IPS-NIHi7 (cell line): ENCODE results near the gene AMDHD1.
A peak's percentile ranks its signal among the peaks of the same experiment; 100 is the strongest.

Experiments
- DNase-seq: peaks from one replicate; pipeline ENCODE4 v3.0.0; 2012; ENCODE audit warnings: mixed read lengths; ENCODE audit errors: extremely low spot score

The AMDHD1 gene, protein sequence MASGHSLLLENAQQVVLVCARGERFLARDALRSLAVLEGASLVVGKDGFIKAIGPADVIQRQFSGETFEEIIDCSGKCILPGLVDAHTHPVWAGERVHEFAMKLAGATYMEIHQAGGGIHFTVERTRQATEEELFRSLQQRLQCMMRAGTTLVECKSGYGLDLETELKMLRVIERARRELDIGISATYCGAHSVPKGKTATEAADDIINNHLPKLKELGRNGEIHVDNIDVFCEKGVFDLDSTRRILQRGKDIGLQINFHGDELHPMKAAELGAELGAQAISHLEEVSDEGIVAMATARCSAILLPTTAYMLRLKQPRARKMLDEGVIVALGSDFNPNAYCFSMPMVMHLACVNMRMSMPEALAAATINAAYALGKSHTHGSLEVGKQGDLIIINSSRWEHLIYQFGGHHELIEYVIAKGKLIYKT

DNA sequence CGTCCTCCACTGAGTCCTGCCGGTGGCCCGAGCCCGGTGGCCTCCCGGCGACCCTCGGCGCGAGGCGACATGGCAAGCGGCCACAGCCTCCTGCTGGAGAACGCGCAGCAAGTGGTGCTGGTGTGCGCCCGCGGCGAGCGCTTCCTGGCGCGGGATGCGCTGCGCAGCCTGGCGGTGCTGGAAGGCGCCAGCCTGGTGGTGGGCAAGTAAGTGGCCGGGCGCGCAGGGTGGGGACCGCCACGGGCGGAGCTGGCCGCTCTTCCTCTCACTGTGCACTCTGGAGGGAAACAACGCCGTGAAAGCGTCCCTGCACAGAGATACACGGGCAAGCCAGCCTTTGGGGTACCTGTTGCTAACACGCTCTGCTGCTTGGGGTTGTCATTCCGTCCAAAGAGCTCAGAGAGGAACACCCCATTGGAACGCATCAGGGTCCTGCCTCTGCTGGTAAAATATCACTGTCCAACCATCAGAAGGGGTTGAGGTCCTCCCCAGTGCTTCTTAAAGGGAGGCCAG lies at the start of gene AMDHD1:
TSS of gene AMDHD1 (plus strand) at position 2 of the 513 bp plus-strand sequence. CDS start at position 70, 68 bp downstream.
- DNase-seq, result peak; percentile 74

DNA sequence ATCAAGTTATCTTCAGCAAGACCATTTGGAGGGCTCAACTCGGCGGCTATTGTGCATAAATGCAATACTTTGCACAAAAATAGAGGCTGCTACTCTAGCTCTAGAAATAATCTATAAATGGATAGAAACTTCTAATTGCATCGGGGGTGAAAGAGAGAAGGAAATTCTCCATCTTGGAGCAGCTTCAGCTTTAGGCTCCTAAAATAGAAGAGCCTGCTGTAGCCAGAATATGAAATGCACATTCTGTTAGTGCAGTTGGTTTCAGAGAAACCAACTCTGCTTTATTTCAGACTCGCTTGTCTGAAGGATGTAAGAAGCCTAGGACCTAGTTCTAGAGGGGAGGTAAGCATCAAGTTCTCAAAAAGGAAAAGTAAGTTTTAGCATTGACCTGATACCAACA lies 46.3 kb upstream of the AMDHD1 start:
- no peak for DNase-seq

DNA sequence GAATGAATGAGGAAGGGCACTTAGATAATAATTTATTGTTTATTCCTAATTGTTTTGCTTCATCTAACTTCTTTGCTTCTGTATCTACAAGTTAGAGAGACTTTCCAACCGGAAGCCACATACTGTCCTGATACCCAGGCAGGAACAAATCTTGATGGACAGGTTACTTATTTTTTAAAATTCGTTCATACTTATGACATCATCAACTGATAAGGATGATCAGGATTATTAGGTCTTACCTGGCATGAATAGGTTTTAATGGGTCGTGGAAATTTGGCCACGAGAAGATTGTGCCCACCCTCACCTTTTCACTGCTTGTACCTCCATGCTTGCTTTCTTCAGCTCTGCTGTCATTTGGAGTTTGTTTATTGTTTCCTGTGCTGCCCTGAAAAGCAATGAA lies 45.0 kb upstream of the AMDHD1 start:
- DNase-seq, result no peak

DNA sequence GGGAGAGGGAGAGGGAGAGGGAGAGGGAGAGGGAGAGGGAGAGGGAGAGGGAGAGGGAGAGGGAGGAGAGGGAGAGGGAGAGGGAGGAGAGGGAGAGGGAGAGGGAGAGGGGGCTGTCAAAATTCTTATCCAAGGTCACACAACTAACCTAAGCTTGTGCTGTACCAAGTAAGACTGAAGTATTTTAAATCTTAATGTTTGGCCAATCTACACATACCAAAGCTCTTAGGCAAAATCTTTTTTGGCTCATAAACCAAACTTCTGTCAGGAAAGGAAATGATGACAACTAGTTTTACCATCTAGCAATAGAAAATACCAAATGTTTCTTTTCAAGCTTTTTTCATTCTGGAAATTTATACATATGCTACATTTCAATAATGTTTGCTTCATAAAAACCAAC lies 34.6 kb upstream of the AMDHD1 start:
- DNase-seq, result no peak

DNA sequence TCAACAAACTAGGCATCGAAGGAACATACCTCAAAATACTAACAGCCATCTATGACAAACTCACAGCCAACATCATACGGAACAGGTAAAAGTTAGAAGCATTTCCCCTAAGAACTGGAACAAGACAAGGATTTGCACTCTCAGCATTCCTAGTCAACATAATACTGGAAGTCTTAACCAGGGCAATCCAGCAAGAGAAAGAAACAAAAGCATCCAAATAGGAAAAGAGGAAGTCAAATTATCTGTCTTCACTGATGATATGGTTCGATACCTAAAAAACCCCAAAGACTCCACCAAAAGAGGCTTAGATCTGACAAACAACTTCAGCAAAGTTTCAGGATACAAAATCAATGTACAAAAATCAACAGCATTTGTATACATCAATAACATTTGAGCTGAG lies 33.3 kb upstream of the AMDHD1 start:
- DNase-seq, result no peak

DNA sequence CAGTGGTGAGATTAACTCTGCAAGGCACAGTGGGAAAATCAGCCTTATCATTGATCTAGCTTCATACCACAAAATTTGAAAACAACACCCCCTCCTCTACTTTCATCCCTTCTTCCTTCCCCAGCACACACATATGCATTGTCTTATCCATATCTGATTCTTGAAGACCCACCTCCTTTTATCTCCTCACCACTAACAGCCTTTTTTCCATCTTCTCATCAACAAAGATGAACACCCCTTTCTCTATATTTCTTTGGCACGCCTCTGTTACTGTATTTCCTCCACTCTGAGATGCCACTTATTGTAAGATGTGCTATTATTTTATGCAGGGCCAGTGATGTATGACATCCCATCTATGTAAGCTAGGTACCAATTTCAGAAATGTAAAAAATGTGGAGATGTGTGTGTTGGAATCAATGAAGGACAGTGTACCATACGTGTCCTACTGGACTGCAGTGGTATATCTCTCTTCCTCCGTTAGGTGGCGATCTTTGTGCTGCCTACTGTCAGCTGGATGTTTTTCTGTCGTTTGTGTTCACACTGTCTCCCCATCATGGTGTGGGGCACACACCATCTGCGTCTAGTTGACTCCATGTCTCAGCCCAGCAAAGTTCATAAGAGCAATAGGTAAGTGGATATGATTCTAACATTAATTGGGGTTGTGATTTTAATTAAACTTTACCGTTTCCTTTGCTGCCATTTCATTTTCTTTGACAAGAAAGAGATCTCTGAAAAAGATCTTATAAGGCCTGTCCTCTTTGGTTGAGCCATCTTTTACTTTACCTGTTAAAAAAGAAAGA lies 24.7 kb upstream of the AMDHD1 start:
- DNase-seq, result peak; percentile 80

DNA sequence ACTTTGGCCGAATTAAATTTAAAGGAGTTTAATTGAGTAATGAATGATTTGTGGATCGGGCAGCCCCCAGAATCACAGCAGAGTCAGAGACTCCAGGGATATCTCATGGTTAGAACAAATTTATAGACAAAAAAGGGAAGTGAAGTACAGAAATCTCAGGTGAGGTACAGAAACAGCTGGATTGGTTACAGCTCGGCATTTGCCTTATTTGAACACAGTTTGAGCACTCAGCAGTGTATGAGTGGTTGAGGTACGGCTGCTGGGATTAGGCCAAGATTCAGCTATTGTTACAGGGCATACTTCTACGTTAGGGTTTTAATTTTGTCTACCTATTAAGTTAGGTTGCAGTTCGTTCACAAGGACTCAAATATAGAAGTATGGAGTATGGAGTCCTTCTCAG lies 24.0 kb upstream of the AMDHD1 start:
- DNase-seq, result no peak

DNA sequence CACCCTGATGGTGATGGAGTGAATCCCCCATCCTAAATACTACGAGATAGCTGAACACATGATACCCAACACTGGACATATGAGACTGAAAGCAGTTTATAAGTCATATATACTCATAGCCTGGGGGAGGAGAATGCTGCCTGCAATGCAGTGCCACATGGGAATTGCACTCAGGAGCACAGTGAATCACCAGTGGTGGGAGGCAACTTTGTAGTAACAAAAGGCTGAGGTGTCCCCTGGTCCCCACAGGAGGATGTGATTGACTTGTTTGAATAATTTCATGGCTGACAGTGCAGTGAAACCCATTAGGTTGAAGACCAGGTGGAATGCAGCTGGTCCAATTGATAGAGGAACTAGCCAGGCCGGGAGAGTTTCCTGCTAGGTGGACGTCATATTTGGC lies 20.9 kb upstream of the AMDHD1 start:
- DNase-seq, result no peak

DNA sequence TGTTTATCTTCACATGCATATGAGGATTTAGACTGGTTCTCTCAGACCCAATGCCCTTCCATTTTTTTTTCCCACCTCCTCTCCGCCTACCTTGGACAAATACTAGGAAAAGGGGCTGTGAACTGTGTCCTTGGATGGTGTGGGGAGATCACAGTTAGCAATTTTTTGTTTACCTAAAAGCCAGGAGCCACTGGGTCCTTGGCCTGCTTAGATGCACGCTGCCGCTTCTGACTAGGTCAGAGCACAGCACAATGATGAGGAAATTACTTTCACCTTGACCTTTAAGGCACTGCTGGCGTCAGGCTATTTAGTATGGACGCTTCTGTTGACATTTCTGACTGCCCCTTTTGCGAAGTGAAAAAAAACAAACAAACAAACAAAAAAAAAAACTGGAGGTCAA lies 2.6 kb upstream of the AMDHD1 start:
- no peak for DNase-seq

DNA sequence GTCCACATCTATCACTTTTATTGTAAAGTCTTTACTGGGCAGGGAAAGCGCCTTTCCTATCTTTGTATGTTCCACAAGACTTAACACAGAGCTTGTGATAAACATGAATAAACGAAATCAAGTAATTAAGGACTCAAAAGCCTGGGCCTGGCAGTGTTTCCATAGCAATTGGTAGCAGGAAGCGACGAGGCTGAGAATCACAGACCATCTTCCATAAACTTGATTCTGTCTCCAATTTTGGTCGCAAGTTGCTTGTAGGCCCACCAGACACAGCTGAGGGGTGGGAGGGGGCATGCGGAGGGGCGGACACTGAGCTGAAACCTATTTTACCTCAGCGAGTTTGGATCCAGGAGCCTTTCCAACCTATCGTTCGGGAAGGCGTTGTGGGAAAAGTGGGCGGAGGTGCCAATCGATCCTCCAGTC lies 1.0 kb upstream of the AMDHD1 start:
- no peak for DNase-seq

DNA sequence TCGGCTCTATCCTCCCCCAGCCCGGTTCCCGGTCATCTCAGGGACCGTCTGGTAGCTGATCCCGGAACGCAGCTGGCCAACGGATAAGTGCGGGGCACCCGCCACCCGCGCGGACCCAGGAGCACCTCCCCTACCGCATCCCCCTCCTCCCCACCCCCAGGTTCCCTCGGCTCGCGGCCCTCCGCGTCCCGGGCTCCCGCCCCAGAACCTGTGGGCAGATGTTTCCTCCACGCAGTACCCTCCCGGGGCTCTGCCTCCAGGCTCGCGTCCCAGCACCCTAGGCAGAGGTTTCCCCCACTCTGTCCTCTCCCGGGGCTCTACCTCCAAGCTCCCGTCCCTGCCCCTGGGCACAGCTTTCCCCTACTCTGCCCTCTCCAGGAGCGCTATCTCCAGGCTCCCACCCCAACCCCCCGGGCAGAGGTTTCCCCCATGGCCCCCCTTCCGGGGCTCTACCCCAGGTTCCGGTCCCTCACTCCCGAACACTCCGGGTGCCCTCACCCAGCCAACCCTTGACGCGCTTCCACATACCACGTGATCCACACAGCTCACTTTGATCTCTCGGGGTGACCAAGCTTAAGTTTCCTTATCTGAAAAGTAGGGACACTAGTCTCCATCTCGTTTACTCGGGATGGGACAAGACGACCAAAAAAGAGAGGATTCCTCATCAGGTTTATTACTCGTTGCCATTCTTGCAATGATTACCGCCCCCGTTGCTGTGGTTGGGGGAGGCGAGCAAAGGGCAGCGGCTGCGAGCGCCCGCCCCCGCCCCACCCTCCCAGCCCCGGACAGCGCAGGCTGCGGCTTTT lies 404 bp upstream of the AMDHD1 start, which contains the start of gene CCDC38:
TSS of gene CCDC38 (minus strand) at position 91 of the 806 bp plus-strand sequence. CDS start 6,105 bp downstream, outside the sequence.
- peak; percentile 83 for DNase-seq

DNA sequence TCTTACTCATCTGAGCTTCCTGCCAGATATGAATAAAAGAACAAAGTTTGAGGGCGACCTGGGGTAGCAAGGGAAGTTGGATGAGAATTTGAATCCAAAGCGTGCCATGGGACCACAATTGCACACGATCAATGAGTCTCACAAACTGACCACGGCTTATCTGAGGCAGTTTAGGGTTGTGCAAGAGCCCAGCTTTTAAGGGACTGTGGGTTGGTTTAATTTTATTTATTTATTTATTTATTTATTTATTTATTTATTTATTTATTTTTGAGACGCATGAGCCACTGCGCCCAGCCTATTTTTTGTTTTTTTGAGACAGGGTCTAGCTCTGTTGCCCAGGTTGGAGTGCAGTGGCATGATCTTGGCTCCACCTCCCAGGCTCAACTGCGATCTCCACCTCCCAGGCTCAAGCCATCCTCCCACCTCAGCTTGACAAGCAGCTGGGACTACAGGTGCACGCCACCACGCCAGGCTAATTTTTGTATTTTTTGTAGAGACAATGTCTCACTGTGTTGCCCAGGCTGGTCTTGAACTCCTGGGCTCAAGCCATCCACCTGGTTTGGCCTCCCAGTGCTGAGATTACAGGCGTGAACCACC lies 1.1 kb downstream of the AMDHD1 start:
- DNase-seq, result no peak

DNA sequence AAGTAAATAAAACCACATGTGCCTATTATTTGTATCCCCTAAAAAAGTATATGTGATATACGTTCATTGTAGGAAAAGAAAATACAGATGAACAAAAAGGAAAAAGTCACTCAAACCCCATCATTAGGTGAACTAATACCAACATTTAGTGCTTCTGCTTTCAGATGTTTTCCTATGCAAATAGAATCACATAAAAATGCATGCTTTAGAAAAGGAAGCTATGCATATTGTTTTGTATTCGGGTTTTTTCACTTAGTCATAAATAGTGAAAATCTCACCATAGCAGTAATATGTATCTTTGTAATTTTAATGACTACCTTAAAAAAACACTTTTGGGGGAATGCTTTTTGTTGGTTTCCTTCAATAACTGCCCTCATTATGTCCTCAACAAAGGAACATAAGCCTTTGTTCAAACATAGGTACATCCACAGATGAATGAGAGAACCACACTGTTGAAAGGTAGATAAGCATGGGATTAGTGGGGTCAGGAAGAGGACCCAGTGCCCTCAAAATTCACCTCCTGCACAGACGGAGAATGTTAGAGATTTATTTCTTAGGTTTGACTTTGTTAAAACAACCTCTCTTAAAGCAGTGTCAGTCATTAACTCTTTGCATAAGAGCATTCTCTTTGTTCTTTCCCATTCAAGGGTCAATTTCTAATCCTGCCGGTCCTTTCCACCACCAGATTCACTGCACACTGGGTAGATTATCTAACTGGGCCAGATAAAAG lies 6.5 kb downstream of the AMDHD1 start:
- DNase-seq, result no peak

DNA sequence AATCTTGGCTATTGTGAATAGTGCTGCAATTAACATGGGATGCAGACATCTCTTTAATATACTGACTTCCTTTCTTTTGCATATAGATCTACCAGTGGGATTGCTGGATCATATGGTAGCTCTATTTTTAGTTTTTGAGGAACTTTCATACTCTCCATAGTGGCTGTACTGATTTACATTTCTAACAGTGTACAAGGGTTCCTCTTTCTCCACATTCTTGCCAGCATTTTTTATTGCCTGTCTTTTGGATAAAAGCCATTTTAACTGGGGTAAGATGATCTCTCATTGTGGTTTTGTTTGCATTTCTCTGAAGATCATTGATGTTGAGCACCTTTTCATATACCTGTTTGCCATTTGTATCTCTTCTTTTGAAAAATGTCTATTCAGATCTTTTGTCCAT lies 8.4 kb downstream of the AMDHD1 start:
- no peak for DNase-seq

DNA sequence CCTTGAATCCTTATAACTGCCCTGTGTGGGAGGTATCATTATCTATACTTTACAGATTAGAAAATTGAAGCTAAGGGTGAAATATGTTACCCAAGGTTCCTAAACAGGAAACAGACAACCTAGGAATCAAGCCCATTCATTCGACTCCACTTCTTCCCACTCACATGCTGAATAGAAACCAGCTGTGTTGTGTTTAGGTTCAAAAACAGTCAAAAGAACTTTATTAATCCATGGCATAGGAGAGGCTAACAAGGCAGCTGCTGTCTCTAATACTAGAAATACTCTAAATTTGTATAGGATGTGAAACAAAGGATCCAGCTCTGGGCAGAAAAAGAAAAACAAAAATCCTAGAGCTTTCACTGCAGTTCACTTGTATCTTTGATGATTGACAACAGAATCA lies 9.9 kb downstream of the AMDHD1 start:
- no peak for DNase-seq

DNA sequence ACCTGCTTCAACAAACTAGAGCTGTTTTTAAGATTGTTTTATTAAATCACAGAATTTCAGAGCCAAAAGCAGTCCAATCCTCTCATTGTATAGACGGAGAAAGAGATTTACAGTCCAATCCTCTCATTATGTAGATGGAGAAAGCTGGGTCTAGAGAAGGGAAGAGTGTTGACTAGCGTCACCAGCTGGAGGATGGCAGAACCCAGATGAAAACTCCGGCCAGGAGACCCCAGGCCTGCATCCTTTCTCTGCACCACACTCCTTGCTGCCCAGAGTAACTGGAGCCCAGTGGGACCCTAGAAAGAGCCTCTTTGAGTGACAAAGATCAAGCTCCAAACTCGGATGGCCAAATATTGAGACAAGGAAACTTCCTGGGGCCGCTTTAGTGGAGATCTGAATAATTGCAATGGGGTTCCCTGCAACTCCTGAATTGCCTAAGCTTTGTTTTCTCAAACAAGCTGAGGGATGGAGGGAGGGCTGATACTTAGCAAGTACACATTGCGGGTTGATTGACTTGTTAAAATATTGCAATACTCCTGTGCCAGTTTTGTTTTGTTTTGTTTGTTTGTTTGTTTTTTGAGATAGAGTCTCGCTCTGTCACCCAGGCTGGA lies 12.5 kb downstream of the AMDHD1 start:
- no peak for DNase-seq

DNA sequence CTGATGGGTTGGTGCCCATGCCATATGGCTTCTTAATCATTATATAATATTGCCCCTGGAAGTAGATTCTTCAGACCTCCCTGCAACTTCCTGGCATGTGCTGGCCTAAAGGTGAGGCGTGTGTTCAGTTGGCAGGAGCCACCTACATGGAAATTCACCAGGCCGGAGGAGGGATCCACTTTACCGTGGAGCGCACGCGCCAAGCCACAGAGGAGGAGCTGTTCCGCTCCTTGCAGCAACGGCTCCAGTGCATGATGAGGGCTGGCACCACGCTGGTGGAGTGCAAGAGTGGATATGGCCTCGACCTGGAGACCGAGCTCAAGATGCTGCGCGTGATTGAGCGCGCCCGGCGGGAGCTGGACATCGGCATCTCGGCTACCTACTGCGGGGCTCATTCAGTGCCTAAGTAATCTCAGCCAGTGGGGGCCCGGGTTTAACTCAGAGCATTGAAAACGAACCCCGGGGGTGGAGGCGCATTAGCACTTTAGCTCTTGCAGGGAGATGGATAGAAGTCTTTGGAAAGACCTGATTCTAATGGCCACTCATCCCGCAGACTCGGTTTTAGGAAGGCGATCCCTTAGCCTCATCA lies 13.5 kb downstream of the AMDHD1 start:
- DNase-seq, result peak; percentile 19

DNA sequence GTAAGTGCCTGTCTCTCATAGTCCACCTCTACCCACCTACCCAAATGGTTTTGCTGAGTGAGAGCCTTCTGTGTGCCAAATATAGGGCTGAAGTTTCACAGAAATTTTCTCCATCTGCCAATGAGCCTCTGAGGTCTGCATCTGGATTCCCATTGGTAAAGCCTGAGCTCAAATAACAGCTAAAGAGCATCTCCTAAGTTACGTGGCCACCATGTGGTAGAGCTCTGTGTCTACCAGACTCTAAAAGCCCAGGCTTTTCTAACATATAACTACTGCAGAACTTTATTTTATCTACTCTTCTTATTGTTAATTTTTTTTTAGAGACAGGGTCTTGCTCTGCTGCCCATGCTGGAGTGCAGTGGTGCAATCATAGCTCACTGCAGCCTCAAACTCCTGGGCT lies 16.0 kb downstream of the AMDHD1 start:
- DNase-seq, result peak; percentile 41

DNA sequence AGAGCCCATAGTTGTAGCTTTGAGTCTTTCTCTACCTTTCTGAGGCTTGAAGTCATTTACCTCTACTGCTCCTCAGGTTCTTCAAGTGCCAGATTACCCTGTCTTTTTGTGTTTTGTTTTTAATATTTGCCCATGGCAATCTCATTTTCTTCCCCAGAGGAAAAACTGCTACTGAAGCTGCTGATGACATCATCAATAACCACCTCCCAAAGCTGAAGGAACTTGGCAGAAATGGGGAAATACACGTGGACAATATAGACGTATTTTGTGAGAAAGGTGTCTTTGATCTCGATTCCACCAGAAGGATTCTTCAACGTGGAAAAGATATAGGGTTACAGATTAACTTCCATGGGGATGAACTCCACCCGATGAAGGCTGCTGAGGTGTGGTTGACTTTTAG lies 17.1 kb downstream of the AMDHD1 start:
- no peak for DNase-seq

DNA sequence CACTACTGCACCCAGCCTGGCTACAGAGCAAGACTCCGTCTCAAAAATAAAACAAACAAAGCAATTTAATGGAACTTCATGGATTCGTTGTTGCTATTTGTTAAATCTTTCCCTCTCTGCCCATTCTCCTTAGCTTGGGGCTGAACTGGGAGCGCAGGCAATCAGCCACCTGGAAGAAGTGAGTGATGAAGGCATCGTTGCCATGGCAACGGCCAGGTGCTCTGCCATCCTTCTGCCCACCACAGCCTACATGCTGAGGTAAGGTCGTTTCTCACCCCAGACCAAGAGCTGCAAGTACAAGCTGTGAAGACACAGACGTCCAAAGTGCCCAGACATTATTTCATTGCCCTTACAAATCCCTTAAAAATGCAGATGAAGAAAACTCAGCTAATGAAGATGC lies 19.1 kb downstream of the AMDHD1 start:
- no peak for DNase-seq
